ENCODE results near the gene KCNH3. TPM values are rescaled to one million over a fixed set of nuclear protein-coding genes. Genes with fewer than 3 reads are reported as not detected.

Gene KCNH3
- total and polyA plus RNA-seq, 2 of the 4 experiments (the other 2 are of a cell fraction), result 0.10 TPM; not detected in 1

GRCh38 chr12:49567302-49567610, 28.4 kb downstream of the KCNH3 start (continued):
- TF ChIP-seq MAZ (IDR thresholded peaks at IDR 0.05; ENCODE audit: borderline replicate concordance, low read depth, low read length) (no peak), CEBPB (IDR thresholded peaks at IDR 0.05; ENCODE audit: low read depth, low read length) (no peak)

- Histone ChIP-seq H4K20me1 (ENCODE audit: insufficient read depth, low read length) (peaks cover 5% of the 10 kb centered on the region; the same call in 1 of the 2 replicates), H4K8ac (ENCODE audit: low read depth in 2 of 2, low read length in 2 of 2) (peak within 1 kb of the TSS; percentile 94 to 100), H4K5ac (ENCODE audit: low read depth, low read length) (peak within 1 kb of the TSS; percentile 91), H4K91ac (ENCODE audit: insufficient read depth, low read depth, low read length) (peak within 1 kb of the TSS; percentile 99), H3K27me3 (ENCODE audit: control insufficient read depth, insufficient read depth, low read length) (no peaks in the 10 kb centered on the region), H3K4me3 (ENCODE audit: insufficient read depth, low read depth, low read length) (peak within 1 kb of the TSS; percentile 76), H3K23ac (ENCODE audit: low read depth, low read length) (peak within 1 kb of the TSS; percentile 96), H2BK20ac (ENCODE audit: low read depth, low read length) (peak within 1 kb of the TSS; percentile 82; the same call in 1 of the 2 replicates), H3K18ac (ENCODE audit: low read depth, low read length) (peak within 1 kb of the TSS; percentile 78), H2AK9ac (replicated peaks; ENCODE audit: low read depth, low read length, poor library complexity) (peak within 1 kb of the TSS; percentile 96), H3K4me1 (ENCODE audit: control insufficient read depth, insufficient read depth, low read length) (peaks cover 2% of the 10 kb centered on the region; the same call in 1 of the 2 replicates), H3K36me3 (ENCODE audit: control insufficient read depth, insufficient read depth, low read length) (peaks cover 16% of the 10 kb centered on the region), H3K9me1 (ENCODE audit: insufficient read depth, low read length) (0 out of 2 replicates have a peak, but pooled peaks cover 5% of the 10 kb centered on the region), H2BK120ac (ENCODE audit: low read depth, low read length) (peak within 1 kb of the TSS; percentile 93), H2AK5ac (ENCODE audit: low read depth, low read length) (peak within 1 kb of the TSS; percentile 96), H3K9me3 (ENCODE audit: control insufficient read depth, insufficient read depth, low read length) (no peaks in the 10 kb centered on the region), H2AFZ (replicated peaks; ENCODE audit: low read length, poor library complexity) (peak within 1 kb of the TSS; percentile 99), H2BK5ac (ENCODE audit: low read depth, low read length, poor library complexity, severe bottlenecking) (peak within 1 kb of the TSS; percentile 94), H2BK15ac (ENCODE audit: low read depth, low read length) (peak within 1 kb of the TSS; percentile 98; the same call in 2 of the 3 replicates), H3K9ac (ENCODE audit: low read depth, low read length) (peak within 1 kb of the TSS; percentile 89), H3K4me2 (ENCODE audit: low read depth, low read length) (peak within 1 kb of the TSS; percentile 98), H3K14ac (replicated peaks; ENCODE audit: low read depth, low read length) (peak within 1 kb of the TSS; percentile 100), H3K79me1 (ENCODE audit: low read depth in 1 of 2, low read length in 2 of 2) (peaks cover 49 to 74% of the 10 kb centered on the region in 2 experiments), H3K56ac (ENCODE audit: extremely low read depth, insufficient read depth, low read length) (peak within 1 kb of the TSS; percentile 99), H3K4ac (ENCODE audit: low read depth, low read length) (peak within 1 kb of the TSS; percentile 97), H3K27ac (ENCODE audit: insufficient read depth, low read length) (peak within 1 kb of the TSS; percentile 88)
- DNase-seq (peak; percentile 89), ATAC-seq (ENCODE audit: low read depth) (peak; percentile 91)
- BruUV-seq (replicated peaks), result TSS peak; percentile 85
- ChIA-PET CTCF (interaction anchor here (0.7 to 1.0 kb wide), 2 partner anchors 17 to 209 kb away, joined by 3 read pairs; no protein-coding TSS in a partner anchor), POLR2A (ENCODE audit: unreplicated experiment) (interaction anchor here (0.6 to 0.7 kb wide), 2 partner anchors 9 to 111 kb away, joined by 3 to 9 read pairs; no protein-coding TSS in a partner anchor)
- in situ Hi-C loops (cut with MboI; ENCODE audit: low sequenced_read_pairs), result no loop called here
- dilution Hi-C loops (cut with HindIII; ENCODE audit: low sequenced_read_pairs, unreplicated experiment), result no loop called here
- intact Hi-C loops (cut with micrococcal nuclease), result loop anchor here (1.0 kb wide), 1 partner anchor 202 kb away; no protein-coding TSS in a partner anchor
- WGBS, 2 experiments (ENCODE audit: extremely low coverage in 2 of 2, insufficient read length in 1 of 2), result 4% methylated on average over 17 of the region's 54 CpGs; no CpG with 5 or more reads in 1 of the 2 experiments
- TF ChIP-seq FOS (IDR thresholded peaks at IDR 0.05; ENCODE audit: low read depth, low read length) (no peak), MAZ (IDR thresholded peaks at IDR 0.05; ENCODE audit: borderline replicate concordance, low read depth, low read length) (peak; percentile 77; the same call in 1 of the 2 replicates), RFX5 (IDR thresholded peaks at IDR 0.05; ENCODE audit: low read depth, low read length) (no peak), CHD1 (IDR thresholded peaks at IDR 0.05; ENCODE audit: low read depth, low read length) (no peak), RCOR1 (IDR thresholded peaks at IDR 0.05; ENCODE audit: insufficient replicate concordance, low read length) (no peak), ELK1 (IDR thresholded peaks at IDR 0.05; ENCODE audit: borderline replicate concordance, low read depth, low read length) (no peak), BHLHE40 (IDR thresholded peaks at IDR 0.05; ENCODE audit: low read depth, low read length) (no peak), CEBPB (IDR thresholded peaks at IDR 0.05; ENCODE audit: low read depth, low read length) (no peak)
- TF ChIP-seq, protein P1, sequence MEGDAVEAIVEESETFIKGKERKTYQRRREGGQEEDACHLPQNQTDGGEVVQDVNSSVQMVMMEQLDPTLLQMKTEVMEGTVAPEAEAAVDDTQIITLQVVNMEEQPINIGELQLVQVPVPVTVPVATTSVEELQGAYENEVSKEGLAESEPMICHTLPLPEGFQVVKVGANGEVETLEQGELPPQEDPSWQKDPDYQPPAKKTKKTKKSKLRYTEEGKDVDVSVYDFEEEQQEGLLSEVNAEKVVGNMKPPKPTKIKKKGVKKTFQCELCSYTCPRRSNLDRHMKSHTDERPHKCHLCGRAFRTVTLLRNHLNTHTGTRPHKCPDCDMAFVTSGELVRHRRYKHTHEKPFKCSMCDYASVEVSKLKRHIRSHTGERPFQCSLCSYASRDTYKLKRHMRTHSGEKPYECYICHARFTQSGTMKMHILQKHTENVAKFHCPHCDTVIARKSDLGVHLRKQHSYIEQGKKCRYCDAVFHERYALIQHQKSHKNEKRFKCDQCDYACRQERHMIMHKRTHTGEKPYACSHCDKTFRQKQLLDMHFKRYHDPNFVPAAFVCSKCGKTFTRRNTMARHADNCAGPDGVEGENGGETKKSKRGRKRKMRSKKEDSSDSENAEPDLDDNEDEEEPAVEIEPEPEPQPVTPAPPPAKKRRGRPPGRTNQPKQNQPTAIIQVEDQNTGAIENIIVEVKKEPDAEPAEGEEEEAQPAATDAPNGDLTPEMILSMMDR (conservative IDR thresholded peaks at IDR 0.05; ENCODE audit: low read depth, low read length), result no peak
- TF ChIP-seq, protein P2, sequence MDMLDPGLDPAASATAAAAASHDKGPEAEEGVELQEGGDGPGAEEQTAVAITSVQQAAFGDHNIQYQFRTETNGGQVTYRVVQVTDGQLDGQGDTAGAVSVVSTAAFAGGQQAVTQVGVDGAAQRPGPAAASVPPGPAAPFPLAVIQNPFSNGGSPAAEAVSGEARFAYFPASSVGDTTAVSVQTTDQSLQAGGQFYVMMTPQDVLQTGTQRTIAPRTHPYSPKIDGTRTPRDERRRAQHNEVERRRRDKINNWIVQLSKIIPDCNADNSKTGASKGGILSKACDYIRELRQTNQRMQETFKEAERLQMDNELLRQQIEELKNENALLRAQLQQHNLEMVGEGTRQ (IDR thresholded peaks at IDR 0.05; ENCODE audit: low read depth, low read length), result peak; percentile 26; the same call in 1 of the 2 replicates
Observed at GRCh38 chr12:49567611-49568441, 29.0 kb downstream of the KCNH3 start, which contains the start of gene MCRS1. TSS of gene MCRS1 (minus strand) at chr12:49568142. CDS start at chr12:49566731, 1,411 bp downstream.
